OCI-LY7 (cell line): ENCODE data around the gene PTPRF. TPM values are rescaled to one million over a fixed set of nuclear protein-coding genes. Genes with fewer than 3 reads are reported as not detected.

Experiments
- BruUV-seq: library from RNA; stranded (reverse); fragments of 400-500 nt; replicated peaks from 2 replicates; lab custom pipeline; 2021; lab: Mats Ljungman, UMichigan
- CTCF ChIA-PET: fragments of 300-600 bp; sonication (Branson Sonifier 250); formaldehyde crosslinking; loops from one replicate; lab custom pipeline; 2022; ENCODE audit warnings: antibody characterized with exemption; ENCODE audit not compliant: unreplicated experiment; lab: Charles Lee
- POLR2A ChIA-PET: fragments of 300-600 bp; sonication (Branson Sonifier 250); formaldehyde crosslinking; loops from one replicate; lab custom pipeline; 2022; ENCODE audit warnings: antibody characterized with exemption; lab: Charles Lee
- DNase-seq: peaks from one replicate; pipeline ENCODE4 v3.0.0-alpha.2; 2015; ENCODE audit warnings: low spot score
- H2AFZ ChIP-seq: fragments of 200-600 bp; sonication (generic), shearing (Covaris generic); 2 replicates; pipeline ENCODE4 v1.6.1; 2014; ENCODE audit warnings: mild to moderate bottlenecking, antibody characterized with exemption, low read length, moderate library complexity
- H3K27ac ChIP-seq: fragments of 200-600 bp; sonication (generic); 2 replicates; pipeline ENCODE4 v1.5.1; 2014; ENCODE audit warnings: mixed run types, low read depth, mild to moderate bottlenecking, moderate library complexity, low read length, inconsistent platforms; ENCODE audit not compliant: poor library complexity, severe bottlenecking
- H3K36me3 ChIP-seq: fragments of 200-600 bp; sonication (generic); 2 replicates; pipeline ENCODE4 v1.6.1; 2014; ENCODE audit warnings: mild to moderate bottlenecking, antibody characterized with exemption, low read length, moderate library complexity, mixed read lengths; ENCODE audit not compliant: insufficient read depth
- H3K4me1 ChIP-seq: fragments of 200-600 bp; sonication (generic); 2 replicates; pipeline ENCODE4 v1.5.1; 2014; ENCODE audit warnings: mild to moderate bottlenecking, low read length; ENCODE audit not compliant: insufficient read depth, poor library complexity, severe bottlenecking
- H3K4me2 ChIP-seq: fragments of 200-600 bp; sonication (generic); 2 replicates; pipeline ENCODE4 v1.6.1; 2014; ENCODE audit warnings: mild to moderate bottlenecking, low read length
- H3K4me3 ChIP-seq: fragments of 200-600 bp; sonication (generic); 2 replicates; pipeline ENCODE4 v1.5.1; 2014; ENCODE audit warnings: mild to moderate bottlenecking, low read depth, low read length; ENCODE audit not compliant: poor library complexity, severe bottlenecking
- H3K79me2 ChIP-seq: fragments of 200-600 bp; sonication (generic); 2 replicates; pipeline ENCODE4 v1.6.1; 2016; ENCODE audit warnings: low read depth, mild to moderate bottlenecking, low read length, moderate library complexity, mixed read lengths; ENCODE audit not compliant: insufficient read depth
- H3K9me2 ChIP-seq: fragments of 200-600 bp; sonication (generic); 2 replicates; pipeline ENCODE4 v1.6.1; 2016; ENCODE audit warnings: mild to moderate bottlenecking, low read length, mixed read lengths; ENCODE audit not compliant: insufficient read depth
- H3K9me3 ChIP-seq: fragments of 200-600 bp; sonication (generic); 2 replicates; pipeline ENCODE4 v1.6.1; 2014; ENCODE audit warnings: mild to moderate bottlenecking, mixed run types, low read length, mixed read lengths
- H4K20me1 ChIP-seq: fragments of 200-600 bp; sonication (generic); 2 replicates; pipeline ENCODE4 v1.6.1; 2014; ENCODE audit warnings: mild to moderate bottlenecking, antibody characterized with exemption, low read length, moderate library complexity, mixed read lengths; ENCODE audit not compliant: insufficient read depth
- EZH2phosphoT487 ChIP-seq: fragments of 200-600 bp; sonication (generic); IDR thresholded peaks from 2 replicates; pipeline ENCODE4 v1.6.1; 2018; ENCODE audit warnings: low read depth, borderline replicate concordance, mild to moderate bottlenecking, mixed run types, antibody characterized with exemption, low read length, moderate library complexity, mixed read lengths
- intact Hi-C: fragments of 100-400 bp; cut with micrococcal nuclease; formaldehyde crosslinking; loops from one replicate; pipeline ENCODE4 v1.10.0; 2022; ENCODE audit not compliant: unreplicated experiment
- total RNA-seq, 2 experiments: library from RNA; depleted of rRNA in 1 of 2; stranded (reverse); fragments of >200 nt in 1 of 2; shearing (Covaris generic) in 1 of 2; gene quantifications; 2 replicates each; pipeline ENCODE4 v1.2.3, GENCODE V29; 2014 to 2022
- TF ChIP-seq, protein P1 (sequence below): fragments of 200-600 bp; sonication (generic); conservative IDR thresholded peaks from 2 replicates; pipeline ENCODE4 v1.5.1; 2014; ENCODE audit warnings: mild to moderate bottlenecking, antibody characterized with exemption, low read length, moderate library complexity, mixed read lengths

The PTPRF gene
- total RNA-seq, 2 experiments from 2014 or later = 0.06 to 0.48 TPM

GRCh38 chr1:43586136-43586731 lies 55.6 kb downstream of the PTPRF start:
- H3K27ac ChIP-seq = no peak overlapping the region
- no peaks in the 10 kb centered on the region for H3K36me3 ChIP-seq
- H2AFZ ChIP-seq = no peak overlapping the region
- DNase-seq = no peak
- H4K20me1 ChIP-seq = no peaks in the 10 kb centered on the region
- no TSS peak for BruUV-seq
- no peaks in the 10 kb centered on the region for H3K4me1 ChIP-seq
- no peaks in the 10 kb centered on the region for H3K9me2 ChIP-seq
- H3K4me3 ChIP-seq = no peak overlapping the region
- no peaks in the 10 kb centered on the region for H3K9me3 ChIP-seq
- intact Hi-C loops = no loop called here
- CTCF ChIA-PET = no interaction called here
- no peak overlapping the region for H3K4me2 ChIP-seq
- POLR2A ChIA-PET = interaction anchor here (0.5 kb wide), 1 partner anchor 29 kb away, joined by 5 read pairs; no protein-coding TSS in a partner anchor
- H3K79me2 ChIP-seq = no peaks in the 10 kb centered on the region
- no peak for TF ChIP-seq EZH2phosphoT487
- TF ChIP-seq, protein P1, sequence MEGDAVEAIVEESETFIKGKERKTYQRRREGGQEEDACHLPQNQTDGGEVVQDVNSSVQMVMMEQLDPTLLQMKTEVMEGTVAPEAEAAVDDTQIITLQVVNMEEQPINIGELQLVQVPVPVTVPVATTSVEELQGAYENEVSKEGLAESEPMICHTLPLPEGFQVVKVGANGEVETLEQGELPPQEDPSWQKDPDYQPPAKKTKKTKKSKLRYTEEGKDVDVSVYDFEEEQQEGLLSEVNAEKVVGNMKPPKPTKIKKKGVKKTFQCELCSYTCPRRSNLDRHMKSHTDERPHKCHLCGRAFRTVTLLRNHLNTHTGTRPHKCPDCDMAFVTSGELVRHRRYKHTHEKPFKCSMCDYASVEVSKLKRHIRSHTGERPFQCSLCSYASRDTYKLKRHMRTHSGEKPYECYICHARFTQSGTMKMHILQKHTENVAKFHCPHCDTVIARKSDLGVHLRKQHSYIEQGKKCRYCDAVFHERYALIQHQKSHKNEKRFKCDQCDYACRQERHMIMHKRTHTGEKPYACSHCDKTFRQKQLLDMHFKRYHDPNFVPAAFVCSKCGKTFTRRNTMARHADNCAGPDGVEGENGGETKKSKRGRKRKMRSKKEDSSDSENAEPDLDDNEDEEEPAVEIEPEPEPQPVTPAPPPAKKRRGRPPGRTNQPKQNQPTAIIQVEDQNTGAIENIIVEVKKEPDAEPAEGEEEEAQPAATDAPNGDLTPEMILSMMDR = no peak

GRCh38 chr1:43587001-43587400 lies 56.3 kb downstream of the PTPRF start:
- ChIA-PET POLR2A (no interaction called here), CTCF (no interaction called here)
- Histone ChIP-seq H3K9me3 (no peaks in the 10 kb centered on the region), H3K36me3 (no peaks in the 10 kb centered on the region), H3K79me2 (no peaks in the 10 kb centered on the region), H3K4me2 (no peak overlapping the region), H4K20me1 (no peaks in the 10 kb centered on the region), H2AFZ (no peak overlapping the region), H3K9me2 (no peaks in the 10 kb centered on the region), H3K4me3 (no peak overlapping the region), H3K4me1 (no peaks in the 10 kb centered on the region), H3K27ac (no peak overlapping the region)
- no peak for TF ChIP-seq EZH2phosphoT487
- TF ChIP-seq, protein P1 = no peak
- intact Hi-C loops = no loop called here
- no TSS peak for BruUV-seq
- DNase-seq = no peak

GRCh38 chr1:43587594-43587993 lies 56.9 kb downstream of the PTPRF start:
- H3K9me3 ChIP-seq = no peaks in the 10 kb centered on the region
- CTCF ChIA-PET = no interaction called here

More at GRCh38 chr1:43587594-43587993, 56.9 kb downstream of the PTPRF start:
- POLR2A ChIA-PET = no interaction called here
- Histone ChIP-seq H3K4me1 (no peaks in the 10 kb centered on the region), H3K36me3 (no peaks in the 10 kb centered on the region), H3K79me2 (no peaks in the 10 kb centered on the region), H3K4me2 (no peak overlapping the region), H3K4me3 (no peak overlapping the region), H3K9me2 (no peaks in the 10 kb centered on the region), H2AFZ (no peak overlapping the region), H4K20me1 (no peaks in the 10 kb centered on the region), H3K27ac (no peak overlapping the region)
- DNase-seq = no peak
- TF ChIP-seq EZH2phosphoT487 = no peak
- TF ChIP-seq, protein P1 = no peak
- BruUV-seq = no TSS peak
- intact Hi-C loops = no loop called here
